GM18511 (cell line): ENCODE measurements around the gene UNC93B1.

Experiments used
- ATAC-seq: cut with Tn5 transposase; IDR thresholded peaks from one replicate; pipeline ENCODE4 v1.9.1; 2021; ENCODE audit warnings: mild to moderate bottlenecking, moderate library complexity; ENCODE audit not compliant: unreplicated experiment

The UNC93B1 gene

DNA sequence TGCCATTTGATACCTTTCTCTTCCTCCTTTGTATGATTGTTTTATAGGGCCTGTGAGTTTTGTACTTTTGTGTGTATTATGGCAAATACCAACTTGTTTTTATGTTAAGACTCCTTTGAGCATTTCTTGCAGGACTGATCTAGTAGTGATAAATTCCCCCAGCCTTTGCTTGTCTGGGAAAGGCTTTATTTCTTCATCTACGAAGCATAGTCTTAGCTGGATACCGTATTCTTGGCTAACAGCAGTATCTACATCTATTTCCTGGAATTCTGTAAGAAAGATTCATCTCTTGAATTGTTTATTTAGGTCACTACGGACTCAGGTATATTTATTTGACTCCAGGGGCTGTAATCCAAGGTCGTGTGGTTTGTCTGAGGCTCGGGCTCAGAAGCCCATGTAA lies 20.6 kb upstream of the UNC93B1 start:
- ATAC-seq: no peak

DNA sequence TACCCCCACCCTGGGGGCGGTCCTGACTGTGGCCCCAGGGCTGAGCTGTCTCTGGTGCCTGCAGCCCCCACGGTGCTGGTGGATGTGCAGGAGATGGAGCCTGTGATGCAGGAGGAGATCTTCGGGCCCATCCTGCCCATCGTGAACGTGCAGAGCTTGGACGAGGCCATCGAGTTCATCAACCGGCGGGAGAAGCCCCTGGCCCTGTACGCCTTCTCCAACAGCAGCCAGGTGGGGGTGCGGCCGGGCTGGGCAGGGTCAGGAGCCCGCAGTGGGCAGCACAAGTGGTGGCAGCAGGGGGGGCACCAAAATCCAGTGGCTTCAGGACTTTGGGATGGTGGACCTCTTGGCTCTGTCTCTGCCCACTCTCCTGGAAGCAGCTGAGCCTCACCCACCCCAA lies 18.6 kb upstream of the UNC93B1 start:
- ATAC-seq: no peak

DNA sequence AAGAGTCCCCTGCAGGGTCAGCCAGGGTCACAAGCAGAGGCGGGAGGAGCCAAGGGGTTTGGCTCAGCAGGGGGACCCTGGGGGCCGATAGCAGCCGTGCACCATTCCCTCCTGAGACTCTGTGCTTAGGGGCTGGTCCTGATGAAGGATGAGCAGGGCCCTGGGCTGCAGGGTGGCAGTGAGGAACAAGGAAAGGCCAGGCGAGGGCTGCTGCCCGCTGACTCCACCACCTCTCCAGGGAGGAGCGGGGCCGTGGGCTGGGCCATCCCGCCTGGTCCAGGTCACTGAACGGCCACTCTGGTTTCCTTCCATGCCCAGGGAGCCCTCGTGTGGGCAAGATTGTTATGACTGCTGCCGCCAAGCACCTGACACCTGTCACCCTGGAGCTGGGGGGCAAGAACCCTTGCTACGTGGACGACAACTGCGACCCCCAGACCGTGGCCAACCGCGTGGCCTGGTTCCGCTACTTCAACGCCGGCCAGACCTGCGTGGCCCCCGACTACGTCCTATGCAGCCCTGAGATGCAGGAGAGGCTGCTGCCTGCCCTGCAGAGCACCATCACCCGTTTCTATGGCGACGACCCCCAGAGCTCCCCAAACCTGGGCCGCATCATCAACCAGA lies 17.4 kb upstream of the UNC93B1 start:
- no peak for ATAC-seq

DNA sequence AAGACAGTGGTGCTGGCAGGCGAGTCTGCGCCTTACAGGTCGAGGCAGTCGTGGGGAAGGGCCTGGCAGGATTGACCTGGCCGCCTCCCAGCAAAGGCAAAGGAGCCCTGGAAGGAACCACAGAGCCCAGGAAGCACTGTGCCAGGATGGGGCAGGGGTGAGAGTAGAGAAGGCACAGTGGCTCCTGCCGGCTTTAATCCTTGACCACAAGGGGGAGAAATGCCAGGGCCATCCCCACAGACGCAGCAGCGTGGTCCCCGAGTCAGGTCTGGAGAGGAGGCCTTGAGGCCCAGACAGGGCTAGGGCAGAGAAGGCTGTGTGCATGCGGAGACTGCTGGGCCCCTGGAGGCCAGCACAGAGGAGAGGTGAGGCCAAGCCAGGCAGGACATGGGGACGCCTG lies 16.7 kb upstream of the UNC93B1 start:
- no peak for ATAC-seq

DNA sequence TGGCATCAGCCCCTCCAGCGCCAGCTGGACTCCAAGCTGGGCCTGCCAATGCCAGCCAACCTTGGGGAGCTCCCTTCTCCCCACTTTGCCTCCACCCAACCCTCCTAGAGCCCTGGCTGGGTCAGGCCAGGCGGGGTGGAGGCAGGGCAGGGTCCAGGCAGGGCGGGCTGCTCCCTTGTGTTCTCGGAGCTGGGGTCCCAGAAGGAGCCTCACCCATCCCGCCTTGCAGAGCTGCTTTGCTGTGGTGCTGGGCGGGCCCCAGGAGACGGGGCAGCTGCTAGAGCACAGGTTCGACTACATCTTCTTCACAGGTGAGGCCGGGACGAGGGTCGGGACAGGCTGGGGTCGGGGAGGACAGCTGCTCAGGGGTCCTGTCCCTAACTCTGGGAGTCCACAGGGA lies 15.6 kb upstream of the UNC93B1 start:
- ATAC-seq: no peak

DNA sequence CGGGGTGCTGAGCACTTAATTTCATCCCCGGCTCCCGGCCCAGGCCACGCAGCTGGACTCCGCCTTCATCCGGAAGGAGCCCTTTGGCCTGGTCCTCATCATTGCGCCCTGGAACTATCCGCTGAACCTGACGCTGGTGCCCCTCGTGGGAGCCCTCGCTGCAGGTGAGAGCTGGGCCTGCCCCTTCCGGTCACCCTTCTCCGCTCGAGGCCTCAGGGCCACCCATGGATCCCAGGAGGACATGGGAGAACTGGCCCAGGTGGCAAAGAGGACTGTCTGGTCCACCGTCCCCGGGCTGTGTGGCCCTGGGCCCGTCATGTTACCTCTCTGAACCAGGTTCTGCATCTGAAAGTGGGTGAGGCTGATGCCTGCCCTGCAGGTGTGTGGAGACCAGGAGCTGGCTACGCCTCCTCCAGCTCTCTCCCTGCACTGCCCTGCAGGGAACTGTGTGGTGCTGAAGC lies 14.9 kb upstream of the UNC93B1 start:
- no peak for ATAC-seq

DNA sequence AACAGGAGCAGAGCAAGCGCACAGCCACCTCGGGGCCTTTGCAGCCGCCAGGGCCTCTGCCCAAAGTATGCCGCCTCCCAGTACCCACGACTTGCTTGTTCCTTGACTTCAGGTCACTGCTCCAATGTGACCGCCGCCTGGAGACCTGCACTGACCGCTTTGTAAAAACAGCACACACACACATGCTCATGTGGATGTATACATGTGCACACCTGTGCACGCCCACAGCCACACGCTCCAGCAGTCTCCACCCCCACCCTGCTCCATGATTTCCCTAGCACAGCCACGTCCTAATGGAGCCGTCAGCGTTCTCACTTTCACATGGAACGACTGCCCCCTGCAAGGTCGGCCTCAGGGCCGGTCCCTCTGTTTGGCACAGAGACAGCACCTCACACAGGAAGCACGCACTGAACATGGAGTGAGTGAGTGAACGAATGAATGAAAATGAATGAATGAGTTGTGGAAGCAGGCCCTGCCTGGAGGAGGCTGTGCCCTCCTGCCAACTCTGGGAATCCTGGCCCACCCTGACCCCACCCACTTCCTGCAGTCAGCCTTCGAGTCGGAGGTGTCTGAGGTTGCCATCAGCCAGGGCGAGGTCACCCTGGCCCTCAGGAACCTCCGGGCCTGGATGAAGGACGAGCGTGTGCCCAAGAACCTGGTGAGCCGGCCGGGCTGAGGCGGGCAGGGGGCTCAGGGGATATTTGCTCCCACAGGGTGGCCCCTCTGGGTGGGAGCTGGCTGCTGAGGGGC lies 14.3 kb upstream of the UNC93B1 start:
- no peak for ATAC-seq

DNA sequence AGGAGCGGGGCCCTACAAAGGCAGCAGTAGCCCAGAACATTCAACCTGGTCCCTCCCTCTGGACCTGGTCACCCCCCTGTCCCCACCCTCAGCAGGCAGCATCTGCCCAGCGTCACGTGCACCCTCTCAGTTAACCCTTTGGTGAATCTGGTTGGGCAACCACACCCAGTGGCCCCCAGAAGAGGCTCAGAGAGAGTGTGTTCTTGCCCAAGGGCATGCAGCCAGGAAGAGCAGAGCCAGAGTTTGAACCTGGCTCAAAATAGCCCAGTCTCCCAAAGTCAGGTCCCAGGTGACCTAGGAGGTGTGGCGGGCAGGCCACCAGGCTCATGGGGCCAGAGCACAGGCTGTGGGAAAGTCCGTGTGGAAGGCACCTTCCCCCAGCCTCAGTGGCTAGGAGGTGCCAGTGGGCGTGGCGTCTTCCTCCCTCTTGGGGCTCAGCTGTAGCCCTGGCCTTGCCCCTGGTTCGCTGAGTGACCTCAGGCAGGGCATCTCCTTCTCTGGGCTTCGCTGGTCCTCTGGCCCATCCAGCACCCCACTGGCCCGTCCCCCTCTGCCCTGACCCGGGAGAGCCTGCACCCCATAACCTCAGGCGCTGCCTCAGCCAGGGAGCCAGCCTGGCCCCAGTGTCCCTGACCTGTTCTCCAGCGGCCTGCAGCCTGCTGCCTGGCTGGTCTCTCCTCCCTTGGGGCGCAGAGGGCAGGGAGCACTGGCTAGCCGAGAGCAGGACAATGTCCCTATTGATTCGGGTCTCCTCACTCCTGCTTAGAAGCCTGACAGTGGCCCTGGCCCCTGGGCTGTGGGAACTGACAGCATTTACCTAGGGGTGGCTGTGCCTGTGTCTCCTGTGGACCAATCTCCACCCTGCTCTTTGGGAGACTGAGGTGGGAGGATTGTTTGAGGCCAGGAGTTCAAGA lies 13.3 kb upstream of the UNC93B1 start:
- no peak for ATAC-seq

DNA sequence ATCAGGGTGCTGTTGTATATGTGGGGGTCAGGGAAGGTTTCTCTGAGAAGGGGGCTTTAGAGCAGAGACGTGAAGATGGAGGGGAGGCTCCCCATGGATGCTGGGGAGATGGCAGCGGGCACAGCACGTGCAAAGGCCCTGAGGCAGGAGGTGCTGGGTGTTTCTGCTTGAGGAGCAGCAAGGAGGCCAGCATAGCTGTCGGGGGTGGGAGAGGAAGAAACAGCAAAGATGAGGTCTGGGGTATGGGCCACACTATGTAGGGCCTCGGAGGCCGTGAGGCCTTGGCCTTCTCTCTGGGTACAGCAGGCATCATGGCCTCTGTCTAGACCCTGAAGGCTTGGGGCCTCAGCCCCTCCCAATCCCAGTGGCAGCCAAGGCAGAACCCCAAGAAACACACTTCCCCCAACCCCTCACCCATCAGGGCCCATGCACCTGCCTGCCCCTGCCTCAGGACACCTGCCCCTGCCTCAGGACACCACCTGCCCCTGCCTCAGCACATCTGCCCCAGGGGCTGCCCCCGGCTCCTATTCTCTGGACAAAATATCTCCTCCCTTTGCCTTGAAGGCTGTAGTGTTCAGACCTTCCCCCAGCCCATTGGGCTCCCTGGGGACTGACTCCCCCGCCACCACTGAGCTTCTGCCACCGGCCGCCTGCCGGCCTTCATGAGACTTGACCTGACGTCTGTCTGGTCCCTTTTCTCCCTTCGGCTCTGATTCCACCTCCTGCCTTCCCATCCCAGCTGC lies 12.4 kb upstream of the UNC93B1 start:
- ATAC-seq: no peak

DNA sequence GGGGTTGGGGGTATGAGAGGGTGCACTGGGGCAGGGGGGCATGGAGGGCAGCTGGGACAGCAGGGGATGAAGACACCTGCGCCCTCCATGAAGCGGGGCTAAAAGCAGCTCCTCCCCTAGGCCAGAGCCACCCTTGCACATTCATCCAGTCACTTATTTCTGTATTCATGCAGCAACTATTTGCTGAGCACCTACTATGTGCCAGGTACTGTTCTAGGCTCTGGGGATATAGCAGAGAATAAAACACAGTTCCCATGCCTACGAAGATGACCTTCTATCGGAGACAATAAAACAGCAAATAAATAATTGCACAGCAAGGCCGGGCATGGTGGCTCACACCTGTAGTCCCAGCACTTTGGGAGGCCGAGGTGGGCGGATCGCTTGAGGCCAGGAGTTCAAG lies 11.6 kb upstream of the UNC93B1 start:
- ATAC-seq: no peak

DNA sequence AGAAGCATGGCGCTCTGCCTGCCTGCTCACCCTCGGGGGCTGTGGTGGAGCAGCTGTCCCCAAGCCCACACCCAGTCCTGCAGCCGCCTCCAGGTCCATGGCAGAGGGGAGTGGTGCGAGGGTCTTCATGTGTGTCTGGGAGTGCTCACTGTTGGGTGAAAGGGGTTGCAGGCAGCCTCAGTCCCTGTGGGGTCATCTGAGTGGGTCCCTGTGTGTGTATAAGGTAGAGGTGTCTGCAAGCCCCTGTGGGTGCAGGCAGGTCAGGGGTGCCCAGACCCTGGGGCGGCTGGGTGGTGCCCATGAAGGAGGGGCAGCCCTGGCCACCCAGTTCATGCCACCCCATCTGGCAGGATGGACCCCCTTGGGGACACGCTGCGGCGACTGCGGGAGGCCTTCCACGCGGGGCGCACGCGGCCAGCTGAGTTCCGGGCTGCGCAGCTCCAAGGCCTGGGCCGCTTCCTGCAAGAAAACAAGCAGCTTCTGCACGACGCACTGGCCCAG lies 11.1 kb upstream of the UNC93B1 start:
- ATAC-seq: no peak

DNA sequence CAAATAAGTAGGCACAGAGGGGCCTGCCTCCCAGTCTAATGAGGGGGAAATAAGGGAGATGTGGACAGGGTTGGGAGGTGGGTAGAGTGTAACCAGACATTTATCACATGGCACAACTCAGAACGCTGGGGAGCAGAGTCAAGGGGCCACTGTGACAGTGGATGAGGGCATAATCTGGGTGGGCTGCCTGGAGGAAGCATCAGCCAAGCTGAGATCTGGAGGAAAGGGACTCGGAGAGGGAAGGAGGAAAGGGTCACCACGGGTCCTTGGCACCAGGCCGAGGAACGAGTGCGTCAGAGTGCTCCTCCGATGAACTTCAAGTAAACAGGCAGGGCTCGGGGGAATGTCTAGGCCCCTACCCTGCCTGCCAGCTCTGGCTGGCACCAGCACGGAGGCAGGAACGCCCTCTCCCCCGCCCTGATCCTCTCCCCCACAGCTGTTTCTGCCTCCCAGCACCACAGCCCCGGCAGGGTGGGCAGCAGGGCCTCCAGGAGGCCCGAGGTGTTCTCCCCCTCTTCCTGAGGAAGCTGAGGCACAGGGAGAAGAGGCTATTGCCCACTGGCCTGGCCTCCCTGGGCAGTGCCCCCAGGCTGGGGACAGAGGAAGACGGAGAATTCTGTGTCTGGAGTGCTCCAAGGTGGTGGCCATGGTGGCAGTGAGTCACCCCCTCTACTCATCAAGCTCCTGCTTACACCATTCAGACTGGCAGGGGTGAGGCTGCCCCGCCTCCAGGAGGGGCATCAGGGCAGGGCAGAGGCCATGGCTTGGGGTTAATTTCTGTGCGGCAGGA lies 10.5 kb upstream of the UNC93B1 start:
- no peak for ATAC-seq

DNA sequence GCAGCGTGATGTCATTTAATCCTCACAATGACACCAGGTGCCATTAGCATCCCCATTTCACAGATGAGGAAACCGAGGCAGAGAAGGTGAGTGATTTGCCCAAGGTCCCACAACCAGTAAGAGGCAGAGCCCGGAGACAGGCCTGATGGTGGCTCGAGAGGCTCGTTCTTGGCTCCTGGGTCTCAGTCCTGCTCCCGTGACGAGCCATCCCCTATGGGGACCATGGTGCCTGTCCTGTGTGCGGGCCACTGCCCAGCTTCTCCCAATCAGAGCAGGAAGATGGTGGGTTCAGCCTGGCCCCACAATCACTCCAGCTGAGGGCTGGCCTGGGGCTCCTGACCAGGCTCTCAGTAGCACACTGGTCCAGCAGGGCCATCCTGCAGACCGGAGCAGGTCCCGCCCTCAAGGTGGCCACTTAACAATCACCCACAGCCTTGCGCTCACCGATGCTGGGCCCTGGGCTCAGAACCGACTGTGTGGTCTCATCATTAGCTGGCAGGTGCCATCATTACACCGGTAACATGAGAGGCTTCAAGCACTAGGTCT lies 9.8 kb upstream of the UNC93B1 start:
- ATAC-seq: no peak

DNA sequence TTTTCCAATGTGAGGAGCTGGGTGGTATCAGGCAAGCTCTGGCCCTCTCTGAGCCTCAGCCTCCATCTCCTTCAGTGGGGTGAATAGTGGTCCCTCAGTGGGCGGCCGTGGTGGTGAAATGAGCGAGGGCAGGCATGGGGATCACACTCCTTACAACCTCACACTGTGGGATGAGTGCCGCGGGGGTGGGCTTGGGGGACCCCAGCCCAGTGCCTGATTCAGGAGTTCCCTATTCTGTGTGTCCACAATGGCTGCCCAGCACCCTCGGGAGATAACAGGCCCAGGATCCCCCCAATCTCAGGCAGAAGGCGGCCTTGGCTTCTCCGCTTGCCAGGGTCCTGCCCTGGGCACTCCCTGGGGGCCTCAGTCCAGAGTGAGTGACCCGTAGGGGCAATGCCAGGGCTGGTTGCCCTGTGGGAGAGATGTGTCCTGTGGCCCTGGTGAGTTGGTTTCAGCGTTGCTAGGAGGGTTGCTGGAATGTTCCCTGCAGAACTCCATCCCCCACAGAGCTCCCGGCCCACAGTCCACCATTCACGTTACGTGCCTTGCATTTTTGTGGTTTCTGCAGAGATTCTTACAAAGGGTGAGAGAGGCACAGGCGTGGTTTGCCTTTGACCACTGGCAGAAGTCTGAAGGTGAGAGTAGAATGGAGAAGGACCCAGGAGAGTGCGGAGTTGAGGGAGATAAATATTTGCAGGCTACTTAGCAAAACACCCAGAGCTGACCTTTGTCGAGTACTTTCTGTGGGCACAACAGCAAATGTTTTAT lies 9.1 kb upstream of the UNC93B1 start:
- no peak for ATAC-seq

DNA sequence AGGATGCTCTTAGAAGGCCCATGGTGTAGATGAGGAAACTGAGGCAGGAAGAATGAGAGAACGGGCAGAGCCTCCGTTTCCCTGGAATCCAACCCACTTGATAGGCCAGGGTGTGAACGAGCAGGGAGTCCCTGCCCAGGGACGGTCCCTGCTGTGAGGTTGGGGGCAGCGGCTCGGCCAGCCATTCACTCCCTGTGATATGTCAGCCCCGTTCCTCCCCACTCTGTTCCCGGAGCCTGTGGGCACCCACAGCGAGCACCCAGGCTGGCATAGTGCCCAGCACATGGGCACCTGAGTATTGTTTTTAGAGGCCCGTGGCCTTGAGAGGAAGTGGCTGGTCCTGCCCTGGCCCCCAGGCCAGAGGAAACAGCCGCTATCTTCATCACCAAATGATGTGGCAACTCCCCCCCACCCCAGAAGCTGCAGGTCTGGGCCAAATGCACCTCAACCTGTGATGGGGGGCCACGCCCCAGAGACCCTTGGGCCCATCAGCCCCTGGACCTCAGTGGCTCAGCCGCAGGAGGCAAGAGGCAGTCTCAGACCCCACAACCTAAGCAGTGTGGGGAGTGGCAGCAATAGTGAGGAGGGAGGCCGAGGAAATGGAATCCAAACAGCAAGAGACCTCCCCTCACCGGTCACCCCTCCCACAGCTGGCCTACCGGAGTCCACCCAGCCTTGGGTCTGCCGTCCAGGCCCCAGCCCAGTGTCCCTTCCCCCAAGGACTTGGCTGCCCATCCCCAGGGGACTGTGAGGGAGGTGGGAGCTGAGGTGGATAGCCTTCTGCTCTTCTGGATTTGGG lies 8.3 kb upstream of the UNC93B1 start:
- ATAC-seq: no peak

DNA sequence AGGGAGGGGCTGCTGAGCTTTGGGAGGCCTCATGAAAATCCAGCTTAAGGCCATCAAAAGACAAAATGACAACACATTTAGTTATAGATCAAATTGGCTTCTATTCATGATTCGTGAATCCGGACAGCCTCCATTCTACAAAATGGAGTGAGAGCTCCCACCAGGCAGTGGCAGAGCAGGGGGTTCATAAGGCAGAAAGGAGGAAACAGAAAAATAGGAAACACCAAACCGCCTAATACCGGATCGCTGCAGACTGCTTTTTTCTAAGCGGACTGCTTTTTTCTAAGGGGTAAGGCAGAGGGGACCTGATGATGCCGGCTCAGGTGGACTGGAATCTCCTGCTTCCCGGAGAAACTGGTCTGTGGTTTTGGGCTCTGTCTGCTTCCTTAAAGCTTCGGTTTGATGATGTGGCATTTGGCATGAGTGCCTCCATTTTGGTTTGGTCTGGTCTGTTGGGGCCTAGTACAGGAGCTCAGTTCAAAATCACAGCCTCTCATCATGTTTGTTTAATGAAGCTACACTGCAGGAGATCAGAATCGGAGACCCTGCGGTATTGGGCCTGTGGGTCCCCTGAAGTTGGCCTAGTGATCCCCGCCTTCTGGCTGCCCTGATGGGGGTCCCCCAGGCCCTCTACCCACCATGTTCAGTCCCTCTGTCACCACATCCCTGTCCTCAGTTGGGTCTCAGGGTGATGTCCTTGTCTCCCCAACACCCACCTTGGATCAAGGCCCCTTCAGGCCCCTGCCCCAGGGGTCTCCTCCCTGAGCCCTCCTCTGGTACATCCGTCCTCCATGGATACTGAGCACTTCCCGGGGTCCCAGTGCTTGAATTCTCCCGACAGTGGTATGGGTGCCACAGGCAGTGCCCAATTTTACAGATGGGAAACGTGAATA lies 7.4 kb upstream of the UNC93B1 start:
- ATAC-seq: no peak
